H1 (cell line): Measurements from ENCODE around the gene POLR2H. TPM values are rescaled to one million over a fixed set of nuclear protein-coding genes. Genes with fewer than 3 reads are reported as not detected.

Experiments used
- CTCF ChIA-PET: fragments of 300-600 bp; sonication (Branson Sonifier 250); formaldehyde crosslinking; loops from one replicate; lab custom pipeline; 2021; ENCODE audit not compliant: partially characterized antibody; lab: Charles Lee
- POLR2A ChIA-PET: fragments of 300-600 bp; sonication (Branson Sonifier 250); formaldehyde crosslinking; loops from one replicate; lab custom pipeline; 2021; ENCODE audit warnings: inconsistent platforms; ENCODE audit not compliant: partially characterized antibody; lab: Charles Lee
- DNase-seq, 2 experiments: peaks; one replicate each; pipeline versions ENCODE4 v3.0.0 to v3.0.0-alpha.2; 2010 to 2022; ENCODE audit warnings: low spot score in 2 of 2, low read depth in 1 of 2, mixed read lengths in 1 of 2
- FAIRE-seq: peaks from 2 replicates; lab custom pipeline; 2011; peaks lifted over from hg19 to GRCh38; lab: Jason Lieb, UNC
- H2AFZ ChIP-seq: 2 replicates; pipeline ENCODE4 v1.8.1; 2012; ENCODE audit warnings: low read length, inconsistent platforms
- H2AK5ac ChIP-seq: 2 replicates; pipeline ENCODE4 v1.6.1; 2013; ENCODE audit warnings: low read depth, low read length
- H2BK120ac ChIP-seq: replicated peaks from 2 replicates; pipeline ENCODE3; 2013; ENCODE audit warnings: low read depth, low read length, inconsistent platforms
- H2BK12ac ChIP-seq: 2 replicates; pipeline ENCODE4 v1.6.1; 2013; ENCODE audit warnings: low read depth, low read length
- H2BK15ac ChIP-seq: 2 replicates; pipeline ENCODE4 v1.6.1; 2013; ENCODE audit warnings: low read length
- H2BK20ac ChIP-seq: 2 replicates; pipeline ENCODE4 v1.6.1; 2013; ENCODE audit warnings: low read length
- H2BK5ac ChIP-seq: 2 replicates; pipeline ENCODE4 v1.6.1; 2013; ENCODE audit warnings: low read depth, low read length
- H3K14ac ChIP-seq: 2 replicates; pipeline ENCODE4 v1.6.1; 2013; ENCODE audit warnings: inconsistent platforms; ENCODE audit not compliant: insufficient read length
- H3K18ac ChIP-seq: 2 replicates; pipeline ENCODE4 v1.6.1; 2013; ENCODE audit warnings: low read length; ENCODE audit errors: extremely low read depth
- H3K23ac ChIP-seq: 2 replicates; pipeline ENCODE4 v1.6.1; 2013; ENCODE audit warnings: inconsistent platforms; ENCODE audit not compliant: insufficient read length
- H3K23me2 ChIP-seq: 2 replicates; pipeline ENCODE4 v1.6.1; 2013; ENCODE audit warnings: low read depth, low read length
- H3K27ac ChIP-seq: 2 replicates; pipeline ENCODE4 v1.6.1; 2011; ENCODE audit warnings: low read depth, low read length, inconsistent platforms
- H3K27me3 ChIP-seq, 4 experiments: replicated peaks in 1 of 4; 1 replicate in 1 of 4; 2 replicates in 3 of 4; pipeline versions ENCODE4 v1.6.1 to v1.8.1; 2011 to 2013; ENCODE audit warnings: low read length in 3 of 4, mild to moderate bottlenecking in 3 of 4, inconsistent platforms in 2 of 4, mixed read lengths in 2 of 4, moderate library complexity in 1 of 4; ENCODE audit not compliant: control insufficient read depth in 3 of 4, insufficient read depth in 3 of 4; ENCODE audit errors: extremely low read depth in 1 of 4
- H3K36me3 ChIP-seq, 4 experiments: 2 replicates each; pipeline versions ENCODE4 v1.6.1 to v1.8.1; 2011 to 2013; ENCODE audit warnings: mild to moderate bottlenecking in 4 of 4, low read length in 3 of 4, moderate library complexity in 2 of 4, control low read depth in 1 of 4, inconsistent platforms in 1 of 4; ENCODE audit not compliant: insufficient read depth in 4 of 4, control insufficient read depth in 2 of 4
- H3K4ac ChIP-seq: replicated peaks from 2 replicates; pipeline ENCODE3; 2013; ENCODE audit warnings: low read length, low read depth, mixed read lengths, inconsistent platforms; ENCODE audit not compliant: insufficient read length
- H3K4me1 ChIP-seq, 4 experiments: replicated peaks in 1 of 4; 1 replicate in 1 of 4; 2 replicates in 3 of 4; pipeline versions ENCODE4 v1.6.1 to v1.8.1; 2011 to 2013; ENCODE audit warnings: low read length in 3 of 4, inconsistent platforms in 2 of 4, mixed read lengths in 1 of 4; ENCODE audit not compliant: insufficient read depth in 4 of 4, control insufficient read depth in 3 of 4
- H3K4me2 ChIP-seq, 2 experiments: 2 replicates each; pipeline versions ENCODE4 v1.6.1 to v1.8.1; 2011 to 2013; ENCODE audit warnings: low read depth in 2 of 2, low read length in 2 of 2, control low read depth in 1 of 2, inconsistent platforms in 1 of 2, mild to moderate bottlenecking in 1 of 2; ENCODE audit not compliant: insufficient read depth in 1 of 2
- H3K4me3 ChIP-seq, 4 experiments: fragments of 200-600, 300-600 bp in 1 of 4; sonication (generic), shearing (Covaris generic), sonication (Bioruptor Twin) in 1 of 4; 2 replicates each; pipeline versions ENCODE4 v1.5.1 to v1.8.1; 2011 to 2016; ENCODE audit warnings: low read length in 4 of 4, low read depth in 3 of 4, control low read depth in 2 of 4, inconsistent platforms in 2 of 4, mild to moderate bottlenecking in 2 of 4, mixed read lengths in 1 of 4, moderate library complexity in 1 of 4; ENCODE audit not compliant: insufficient read depth in 2 of 4; ENCODE audit errors: extremely low read depth in 1 of 4
- H3K56ac ChIP-seq: replicated peaks from 2 replicates; pipeline ENCODE3; 2013; ENCODE audit warnings: low read depth, mild to moderate bottlenecking, mixed read lengths, low read length, inconsistent platforms; ENCODE audit not compliant: insufficient read length
- H3K79me1 ChIP-seq: 2 replicates; pipeline ENCODE4 v1.6.1; 2013; ENCODE audit warnings: low read depth, low read length, control low read depth
- H3K79me2 ChIP-seq, 2 experiments: 2 replicates each; pipeline versions ENCODE4 v1.6.1 to v1.8.1; 2012 to 2013; ENCODE audit warnings: low read length in 2 of 2, mild to moderate bottlenecking in 2 of 2, inconsistent platforms in 1 of 2; ENCODE audit not compliant: insufficient read depth in 2 of 2, control insufficient read depth in 1 of 2
- H3K9ac ChIP-seq, 4 experiments: replicated peaks in 1 of 4; 1 replicate in 1 of 4; 2 replicates in 3 of 4; pipeline versions ENCODE4 v1.6.1 to v1.8.1; 2011 to 2013; ENCODE audit warnings: low read depth in 3 of 4, low read length in 3 of 4, control low read depth in 2 of 4, mild to moderate bottlenecking in 2 of 4, moderate library complexity in 2 of 4, inconsistent platforms in 1 of 4; ENCODE audit errors: extremely low read depth in 1 of 4
- H3K9me3 ChIP-seq, 2 experiments: 2 replicates each; pipeline versions ENCODE4 v1.6.1 to v1.8.1; 2012 to 2013; ENCODE audit warnings: mild to moderate bottlenecking in 2 of 2, moderate library complexity in 2 of 2, control low read depth in 1 of 2, inconsistent platforms in 1 of 2, low read depth in 1 of 2, low read length in 1 of 2, mixed read lengths in 1 of 2; ENCODE audit not compliant: insufficient read depth in 2 of 2
- H4K20me1 ChIP-seq, 2 experiments: replicated peaks in 1 of 2; 2 replicates each; pipeline versions ENCODE3 to v1.8.1; 2011 to 2013; ENCODE audit warnings: inconsistent platforms in 2 of 2, low read length in 2 of 2, mild to moderate bottlenecking in 1 of 2; ENCODE audit not compliant: insufficient read depth in 2 of 2, control insufficient read depth in 1 of 2
- H4K5ac ChIP-seq: 2 replicates; pipeline ENCODE4 v1.6.1; 2013; ENCODE audit warnings: low read length, low read depth, mixed read lengths, inconsistent platforms; ENCODE audit not compliant: insufficient read length
- H4K8ac ChIP-seq: 2 replicates; pipeline ENCODE4 v1.8.0; 2013; ENCODE audit warnings: mild to moderate bottlenecking, moderate library complexity, low read length, inconsistent platforms; ENCODE audit not compliant: insufficient read depth; ENCODE audit errors: extremely low read depth
- H4K91ac ChIP-seq: replicated peaks from 2 replicates; pipeline ENCODE3; 2013; ENCODE audit warnings: low read length, mixed read lengths, inconsistent platforms; ENCODE audit not compliant: insufficient read length
- CBX5 ChIP-seq: fragments of 300-800, 300-1000 bp; sonication (generic); IDR thresholded peaks from 2 replicates; pipeline ENCODE4 v1.7.1; 2016; ENCODE audit warnings: antibody characterized with exemption, low read length, low read depth
- CREB1 ChIP-seq: IDR thresholded peaks from 2 replicates; pipeline ENCODE4 v1.6.1; 2012; ENCODE audit warnings: inconsistent platforms
- E2F6 ChIP-seq: IDR thresholded peaks from 2 replicates; pipeline ENCODE4 v1.6.1; 2012; ENCODE audit warnings: inconsistent platforms
- EGR1 ChIP-seq: IDR thresholded peaks from 2 replicates; pipeline ENCODE4 v1.6.1; 2011; ENCODE audit warnings: low read depth, low read length, borderline replicate concordance
- KDM1A ChIP-seq: fragments of 200-600, 300-600 bp; sonication (generic); IDR thresholded peaks from 2 replicates; pipeline ENCODE4 v1.7.1; 2016; ENCODE audit warnings: mild to moderate bottlenecking, low read length, borderline replicate concordance
- KDM4A ChIP-seq: IDR thresholded peaks from one replicate; pipeline ENCODE4 v1.7.1; 2012; ENCODE audit warnings: low read depth, mild to moderate bottlenecking, moderate library complexity, low read length, inconsistent platforms; ENCODE audit not compliant: severe bottlenecking
- POU5F1 ChIP-seq: IDR thresholded peaks from 2 replicates; pipeline ENCODE4 v1.6.1; 2011; ENCODE audit warnings: low read depth, mild to moderate bottlenecking, low read length, moderate library complexity
- RNF2 ChIP-seq: fragments of 200-900, 300-1000 bp; sonication (generic); IDR thresholded peaks from 2 replicates; pipeline ENCODE4 v1.7.1; 2016; ENCODE audit warnings: borderline replicate concordance, low read depth, mild to moderate bottlenecking, antibody characterized with exemption, low read length; ENCODE audit not compliant: poor library complexity, severe bottlenecking; ENCODE audit errors: missing control alignments
- SAP30 ChIP-seq: fragments of 300-600 bp; sonication (generic); IDR thresholded peaks from 2 replicates; pipeline ENCODE4 v1.7.1; 2012; ENCODE audit warnings: low read length, moderate library complexity, mild to moderate bottlenecking, inconsistent platforms; ENCODE audit not compliant: insufficient read depth, insufficient replicate concordance
- SIRT6 ChIP-seq: IDR thresholded peaks from one replicate; pipeline ENCODE4 v1.7.1; 2012; ENCODE audit warnings: low read length, inconsistent platforms
- SP1 ChIP-seq: IDR thresholded peaks from 2 replicates; pipeline ENCODE4 v1.6.1; 2011; ENCODE audit warnings: low read depth, low read length
- TCF12 ChIP-seq: IDR thresholded peaks from 2 replicates; pipeline ENCODE4 v1.6.1; 2011; ENCODE audit warnings: low read depth, mild to moderate bottlenecking, low read length
- WGBS, 2 experiments: shearing (Covaris generic) in 1 of 2; methylation state at CpG; one replicate each; pipeline versions ENCODE4 v1.1.6 to v1.1.7; 2013 to 2015; ENCODE audit warnings: low lambda C conversion rate in 2 of 2, mixed read lengths in 2 of 2, inconsistent platforms in 1 of 2, low coverage in 1 of 2, missing lambda C conversion rate in 1 of 2; ENCODE audit not compliant: insufficient replicate concordance in 2 of 2, insufficient coverage in 1 of 2, insufficient read length in 1 of 2; ENCODE audit errors: extremely low coverage in 1 of 2, missing lambda C conversion rate in 1 of 2; 5-methylcytosine and 5-hydroxymethylcytosine counted together
- polyA plus RNA-seq, 7 experiments: library from polyadenylated mRNA; depleted of rRNA in 3 of 7; stranded (reverse) in 5 of 7; unstranded in 2 of 7; fragments of >200 nt in 5 of 7; fragments of 200-250 nt in 2 of 7; gene quantifications; 1 replicate in 5 of 7; 2 replicates in 1 of 7; 4 replicates in 1 of 7; pipeline versions ENCODE4 v1.2.1 to v1.2.3, GENCODE V29; 2011 to 2013; ENCODE audit warnings: missing spikeins in 2 of 7, mixed read lengths in 2 of 7
- total RNA-seq: library from RNA; stranded (reverse); fragmentation: NEBNext Ultra II Directional; extraction: Animal tissue kit (Norgen Biotek cat#: 25700); gene quantifications from 2 replicates; pipeline ENCODE4 v1.2.1, GENCODE V29; 2021
- TF ChIP-seq, protein P1 (sequence below): IDR thresholded peaks from 2 replicates; pipeline ENCODE4 v1.6.1; 2011; ENCODE audit warnings: low read depth, mild to moderate bottlenecking, low read length; ENCODE audit not compliant: insufficient read depth

Gene POLR2H
- total and polyA plus RNA-seq, 2 of the 8 experiments (the other 6 are each of a cell fraction or from before 2014, with no cell fraction given), result 113 to 335 TPM

- Histone ChIP-seq H4K5ac (no peak overlapping the region), H3K27me3 (peaks cover 27 to 37% (median 33%) of the 10 kb centered on the region in 4 experiments), H4K91ac (no peak overlapping the region), H3K27ac (no peak overlapping the region), H2BK5ac (no peak overlapping the region), H2AFZ (no peak overlapping the region), H2BK15ac (no peak overlapping the region), H4K8ac (no peak overlapping the region), H3K4me3 (no peak overlapping the region), H4K20me1 (peaks cover 2 to 9% of the 10 kb centered on the region in 2 experiments), H3K4me2 (no peak overlapping the region), H3K4me1 (peaks cover 0 to 13% (median 11%) of the 10 kb centered on the region in 4 experiments; a peak in 6 of 7 replicates), H3K23me2 (peaks cover 14% of the 10 kb centered on the region; the same call in 1 of the 2 replicates), H2BK12ac (no peak overlapping the region), H3K36me3 (no peaks in the 10 kb centered on the region), H3K4ac (no peak overlapping the region), H2BK120ac (no peak overlapping the region), H3K56ac (no peak overlapping the region), H2BK20ac (no peak overlapping the region), H2AK5ac (no peak overlapping the region), H3K79me1 (no peaks in the 10 kb centered on the region), H3K79me2 (no peaks in the 10 kb centered on the region), H3K9me3 (no peaks in the 10 kb centered on the region), H3K23ac (no peak overlapping the region), H3K9ac (no peak overlapping the region), H3K18ac (no peak overlapping the region), H3K14ac (no peak overlapping the region)
- ChIA-PET CTCF (interaction anchor here (0.9 to 8.3 kb wide), 13 partner anchors 11 to 177 kb away, joined by 3 to 78 read pairs (median 5); partner anchors contain the start of gene EPHB3), POLR2A (interaction anchor here (0.9 to 1.0 kb wide), 2 partner anchors 9 to 39 kb away, joined by 3 read pairs; no protein-coding TSS in a partner anchor)
- no peak for DNase-seq
- no peak for FAIRE-seq
- 85% methylated on average over 9 of the region's 9 CpGs; no CpG with 5 or more reads in 1 of the 2 experiments for WGBS, 2 experiments
- TF ChIP-seq TCF12 (no peak), CREB1 (no peak), RNF2 (no peak), SP1 (no peak), EGR1 (no peak), SAP30 (no peak), KDM4A (no peak), SIRT6 (no peak), E2F6 (no peak), POU5F1 (no peak), CBX5 (no peak), KDM1A (no peak)
- TF ChIP-seq, protein P1, sequence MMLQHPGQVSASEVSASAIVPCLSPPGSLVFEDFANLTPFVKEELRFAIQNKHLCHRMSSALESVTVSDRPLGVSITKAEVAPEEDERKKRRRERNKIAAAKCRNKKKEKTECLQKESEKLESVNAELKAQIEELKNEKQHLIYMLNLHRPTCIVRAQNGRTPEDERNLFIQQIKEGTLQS, result no peak
Observed at GRCh38 chr3:184384342-184384741, 22.8 kb downstream of the POLR2H start.
